Measurements from ENCODE around the gene PRDM16.

- TF ChIP-seq CTCF (conservative IDR thresholded peaks at IDR 0.05; ENCODE audit: low read depth in 2 of 2) (no peak), EZH2phosphoT487 (IDR thresholded peaks at IDR 0.05; ENCODE audit: unreplicated experiment) (no peak), POLR2AphosphoS5 (IDR thresholded peaks at IDR 0.05; ENCODE audit: low read depth) (no peak), EZH2 (IDR thresholded peaks at IDR 0.05; ENCODE audit: low read depth, unreplicated experiment) (no peak), JUNB (IDR thresholded peaks at IDR 0.05; ENCODE audit: unreplicated experiment) (no peak), REST (IDR thresholded peaks at IDR 0.05; ENCODE audit: unreplicated experiment) (no peak), NANOG (IDR thresholded peaks at IDR 0.05; ENCODE audit: borderline replicate concordance) (no peak), CREB1 (CRISPR knock-in tag; IDR thresholded peaks at IDR 0.05; ENCODE audit: low read depth) (no peak), STAT1 (IDR thresholded peaks at IDR 0.05; ENCODE audit: unreplicated experiment) (no peak), ZNF114 (CRISPR knock-in tag; IDR thresholded peaks at IDR 0.05) (no peak)
- TF ChIP-seq, protein P1, sequence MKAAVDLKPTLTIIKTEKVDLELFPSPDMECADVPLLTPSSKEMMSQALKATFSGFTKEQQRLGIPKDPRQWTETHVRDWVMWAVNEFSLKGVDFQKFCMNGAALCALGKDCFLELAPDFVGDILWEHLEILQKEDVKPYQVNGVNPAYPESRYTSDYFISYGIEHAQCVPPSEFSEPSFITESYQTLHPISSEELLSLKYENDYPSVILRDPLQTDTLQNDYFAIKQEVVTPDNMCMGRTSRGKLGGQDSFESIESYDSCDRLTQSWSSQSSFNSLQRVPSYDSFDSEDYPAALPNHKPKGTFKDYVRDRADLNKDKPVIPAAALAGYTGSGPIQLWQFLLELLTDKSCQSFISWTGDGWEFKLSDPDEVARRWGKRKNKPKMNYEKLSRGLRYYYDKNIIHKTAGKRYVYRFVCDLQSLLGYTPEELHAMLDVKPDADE (IDR thresholded peaks at IDR 0.05), result no peak
- TF ChIP-seq, protein P2, sequence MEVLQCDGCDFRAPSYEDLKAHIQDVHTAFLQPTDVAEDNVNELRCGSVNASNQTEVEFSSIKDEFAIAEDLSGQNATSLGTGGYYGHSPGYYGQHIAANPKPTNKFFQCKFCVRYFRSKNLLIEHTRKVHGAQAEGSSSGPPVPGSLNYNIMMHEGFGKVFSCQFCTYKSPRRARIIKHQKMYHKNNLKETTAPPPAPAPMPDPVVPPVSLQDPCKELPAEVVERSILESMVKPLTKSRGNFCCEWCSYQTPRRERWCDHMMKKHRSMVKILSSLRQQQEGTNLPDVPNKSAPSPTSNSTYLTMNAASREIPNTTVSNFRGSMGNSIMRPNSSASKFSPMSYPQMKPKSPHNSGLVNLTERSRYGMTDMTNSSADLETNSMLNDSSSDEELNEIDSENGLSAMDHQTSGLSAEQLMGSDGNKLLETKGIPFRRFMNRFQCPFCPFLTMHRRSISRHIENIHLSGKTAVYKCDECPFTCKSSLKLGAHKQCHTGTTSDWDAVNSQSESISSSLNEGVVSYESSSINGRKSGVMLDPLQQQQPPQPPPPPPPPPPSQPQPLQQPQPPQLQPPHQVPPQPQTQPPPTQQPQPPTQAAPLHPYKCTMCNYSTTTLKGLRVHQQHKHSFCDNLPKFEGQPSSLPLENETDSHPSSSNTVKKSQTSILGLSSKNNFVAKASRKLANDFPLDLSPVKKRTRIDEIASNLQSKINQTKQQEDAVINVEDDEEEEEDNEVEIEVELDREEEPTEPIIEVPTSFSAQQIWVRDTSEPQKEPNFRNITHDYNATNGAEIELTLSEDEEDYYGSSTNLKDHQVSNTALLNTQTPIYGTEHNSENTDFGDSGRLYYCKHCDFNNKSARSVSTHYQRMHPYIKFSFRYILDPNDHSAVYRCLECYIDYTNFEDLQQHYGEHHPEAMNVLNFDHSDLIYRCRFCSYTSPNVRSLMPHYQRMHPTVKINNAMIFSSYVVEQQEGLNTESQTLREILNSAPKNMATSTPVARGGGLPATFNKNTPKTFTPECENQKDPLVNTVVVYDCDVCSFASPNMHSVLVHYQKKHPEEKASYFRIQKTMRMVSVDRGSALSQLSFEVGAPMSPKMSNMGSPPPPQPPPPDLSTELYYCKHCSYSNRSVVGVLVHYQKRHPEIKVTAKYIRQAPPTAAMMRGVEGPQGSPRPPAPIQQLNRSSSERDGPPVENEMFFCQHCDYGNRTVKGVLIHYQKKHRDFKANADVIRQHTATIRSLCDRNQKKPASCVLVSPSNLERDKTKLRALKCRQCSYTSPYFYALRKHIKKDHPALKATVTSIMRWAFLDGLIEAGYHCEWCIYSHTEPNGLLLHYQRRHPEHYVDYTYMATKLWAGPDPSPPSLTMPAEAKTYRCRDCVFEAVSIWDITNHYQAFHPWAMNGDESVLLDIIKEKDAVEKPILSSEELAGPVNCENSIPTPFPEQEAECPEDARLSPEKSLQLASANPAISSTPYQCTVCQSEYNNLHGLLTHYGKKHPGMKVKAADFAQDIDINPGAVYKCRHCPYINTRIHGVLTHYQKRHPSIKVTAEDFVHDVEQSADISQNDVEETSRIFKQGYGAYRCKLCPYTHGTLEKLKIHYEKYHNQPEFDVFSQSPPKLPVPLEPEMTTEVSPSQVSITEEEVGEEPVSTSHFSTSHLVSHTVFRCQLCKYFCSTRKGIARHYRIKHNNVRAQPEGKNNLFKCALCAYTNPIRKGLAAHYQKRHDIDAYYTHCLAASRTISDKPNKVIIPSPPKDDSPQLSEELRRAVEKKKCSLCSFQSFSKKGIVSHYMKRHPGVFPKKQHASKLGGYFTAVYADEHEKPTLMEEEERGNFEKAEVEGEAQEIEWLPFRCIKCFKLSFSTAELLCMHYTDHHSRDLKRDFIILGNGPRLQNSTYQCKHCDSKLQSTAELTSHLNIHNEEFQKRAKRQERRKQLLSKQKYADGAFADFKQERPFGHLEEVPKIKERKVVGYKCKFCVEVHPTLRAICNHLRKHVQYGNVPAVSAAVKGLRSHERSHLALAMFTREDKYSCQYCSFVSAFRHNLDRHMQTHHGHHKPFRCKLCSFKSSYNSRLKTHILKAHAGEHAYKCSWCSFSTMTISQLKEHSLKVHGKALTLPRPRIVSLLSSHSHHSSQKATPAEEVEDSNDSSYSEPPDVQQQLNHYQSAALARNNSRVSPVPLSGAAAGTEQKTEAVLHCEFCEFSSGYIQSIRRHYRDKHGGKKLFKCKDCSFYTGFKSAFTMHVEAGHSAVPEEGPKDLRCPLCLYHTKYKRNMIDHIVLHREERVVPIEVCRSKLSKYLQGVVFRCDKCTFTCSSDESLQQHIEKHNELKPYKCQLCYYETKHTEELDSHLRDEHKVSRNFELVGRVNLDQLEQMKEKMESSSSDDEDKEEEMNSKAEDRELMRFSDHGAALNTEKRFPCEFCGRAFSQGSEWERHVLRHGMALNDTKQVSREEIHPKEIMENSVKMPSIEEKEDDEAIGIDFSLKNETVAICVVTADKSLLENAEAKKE (CRISPR knock-in tag; IDR thresholded peaks at IDR 0.05), result no peak
Observed at GRCh38 chr1:3321559-3322449, 252.8 kb downstream of the PRDM16 start.

Measured in GM23338 (cell line).